ENCODE results near the gene CFAP65.

Gene CFAP65

DNA sequence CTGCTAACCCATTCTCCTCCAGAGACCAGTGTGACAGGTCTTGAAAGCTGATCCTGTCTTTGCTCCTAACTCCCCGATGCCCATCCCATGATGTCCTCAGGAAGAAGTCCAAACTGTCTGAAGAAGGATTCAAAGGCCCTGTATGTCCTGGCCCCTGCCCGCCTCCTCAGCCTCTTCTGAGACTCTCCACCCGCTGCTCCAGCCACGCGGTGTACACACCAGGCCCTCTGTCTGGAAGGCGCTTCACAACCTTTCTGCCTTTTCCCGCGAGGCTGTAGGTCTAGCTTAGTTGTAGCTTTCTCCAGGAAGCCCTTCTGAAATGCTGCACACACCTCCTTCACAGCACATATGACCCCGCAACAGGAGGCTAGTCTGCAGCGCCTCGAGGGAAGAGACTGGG lies 24.6 kb downstream of the CFAP65 start:
- no peak for DNase-seq (ENCODE audit: low spot score)

DNA sequence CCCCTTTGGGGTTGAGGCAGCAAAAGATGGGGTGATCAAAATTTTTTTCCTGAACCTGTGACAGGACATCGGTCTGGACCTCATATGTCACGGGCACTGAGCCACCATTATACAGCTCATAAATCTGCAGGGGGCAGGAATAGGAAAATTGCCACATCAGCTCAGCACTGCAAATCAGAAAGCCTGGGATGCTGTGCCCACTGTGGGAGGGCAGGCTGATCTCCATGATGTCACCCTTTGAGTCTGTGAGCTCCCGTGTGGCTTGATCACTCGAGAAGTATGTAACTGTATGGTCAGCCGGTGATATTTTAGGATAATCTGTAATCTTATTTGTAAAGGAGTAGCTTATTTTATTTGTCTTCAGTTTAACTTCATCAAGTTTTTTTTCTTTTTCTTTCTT lies 30.4 kb downstream of the CFAP65 start:
- DNase-seq (ENCODE audit: low spot score) = no peak

DNA sequence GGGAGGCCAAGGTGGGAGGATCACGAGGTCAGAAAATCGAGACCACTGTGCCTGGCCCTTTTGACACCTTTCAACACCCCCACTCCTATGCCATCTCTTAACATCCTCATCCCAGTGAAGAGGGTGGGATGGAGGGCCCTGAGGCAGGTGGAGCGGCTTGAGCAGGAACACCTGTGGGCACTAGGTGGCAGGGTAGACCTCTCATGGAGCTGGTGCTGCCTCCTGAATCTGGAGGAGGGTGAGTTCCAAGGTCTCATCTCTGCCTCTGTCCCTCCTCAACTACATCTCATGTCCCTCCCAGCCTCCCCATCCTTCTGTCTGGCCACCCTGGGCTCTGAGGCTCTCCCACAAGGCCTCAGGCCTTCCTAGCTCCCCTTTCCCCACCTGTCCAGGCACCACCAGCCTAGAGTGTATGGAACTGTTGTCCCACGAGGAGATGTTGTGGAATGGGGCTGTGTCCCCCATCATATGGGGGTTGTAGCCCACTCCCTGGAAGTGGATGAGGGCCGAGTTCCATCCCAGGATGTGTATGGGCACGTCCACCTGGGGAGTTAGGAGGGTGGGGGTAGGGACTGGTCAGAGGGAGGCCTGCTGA lies 31.1 kb downstream of the CFAP65 start:
- peak; percentile 41 for DNase-seq (ENCODE audit: low spot score)

DNA sequence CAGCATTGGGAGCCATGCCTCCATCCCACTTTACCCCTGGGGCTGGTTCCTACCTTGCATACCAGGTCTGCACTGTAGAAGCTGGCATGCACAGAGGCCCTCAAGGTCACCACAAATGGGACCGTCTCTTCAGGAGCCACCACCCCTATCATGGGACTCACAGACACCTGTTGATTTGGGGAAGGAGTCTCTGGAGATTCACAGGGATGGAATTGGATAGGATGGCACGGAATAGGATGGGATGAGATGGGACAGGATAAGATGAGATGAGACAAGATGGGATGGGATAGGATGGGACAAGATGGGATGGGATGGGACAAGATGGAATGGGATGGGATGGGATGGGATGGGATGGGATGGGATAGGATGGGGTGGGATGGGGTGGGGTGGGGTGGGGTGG lies 32.0 kb downstream of the CFAP65 start:
- no peak for DNase-seq (ENCODE audit: low spot score)

DNA sequence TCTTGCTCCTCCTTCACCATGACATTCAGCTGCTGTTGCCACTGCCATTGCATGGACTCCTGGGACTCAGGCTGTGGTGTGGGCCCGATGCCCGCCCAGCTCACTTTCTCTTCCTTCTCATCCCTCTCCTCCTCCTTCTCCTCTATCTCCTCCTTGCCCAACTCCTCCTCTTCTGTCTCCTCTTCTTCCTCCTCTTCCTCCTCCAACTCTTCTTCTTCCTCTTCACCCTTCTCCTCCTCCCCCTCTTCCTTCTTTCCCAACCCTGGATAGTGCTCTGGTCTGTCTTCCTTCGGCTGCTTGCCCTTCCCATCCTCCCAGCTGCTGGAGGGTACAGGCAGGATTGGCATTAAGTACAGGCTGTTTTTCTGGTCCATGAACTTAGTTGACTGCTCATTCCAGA lies 37.3 kb downstream of the CFAP65 start:
- DNase-seq (ENCODE audit: low spot score) = no peak

DNA sequence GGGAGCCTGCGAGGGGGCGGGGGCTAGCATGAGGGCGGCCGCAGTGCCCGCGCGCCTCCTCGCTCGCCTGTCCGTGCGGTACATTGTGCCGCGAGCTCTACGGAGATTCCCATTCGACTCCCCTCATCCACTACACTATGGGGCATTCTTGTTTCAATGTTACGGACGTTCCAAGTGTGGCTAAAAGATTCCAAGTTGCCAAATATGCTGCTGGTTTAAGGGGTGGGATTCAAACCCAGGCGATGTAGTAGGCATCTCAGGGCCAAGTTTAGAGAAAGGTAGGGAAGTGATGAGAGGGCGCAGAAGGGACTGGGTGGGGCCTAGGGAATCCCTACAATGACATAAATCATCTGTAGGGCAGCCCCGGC lies 38.1 kb downstream of the CFAP65 start:
- no peak for DNase-seq (ENCODE audit: low spot score)

DNA sequence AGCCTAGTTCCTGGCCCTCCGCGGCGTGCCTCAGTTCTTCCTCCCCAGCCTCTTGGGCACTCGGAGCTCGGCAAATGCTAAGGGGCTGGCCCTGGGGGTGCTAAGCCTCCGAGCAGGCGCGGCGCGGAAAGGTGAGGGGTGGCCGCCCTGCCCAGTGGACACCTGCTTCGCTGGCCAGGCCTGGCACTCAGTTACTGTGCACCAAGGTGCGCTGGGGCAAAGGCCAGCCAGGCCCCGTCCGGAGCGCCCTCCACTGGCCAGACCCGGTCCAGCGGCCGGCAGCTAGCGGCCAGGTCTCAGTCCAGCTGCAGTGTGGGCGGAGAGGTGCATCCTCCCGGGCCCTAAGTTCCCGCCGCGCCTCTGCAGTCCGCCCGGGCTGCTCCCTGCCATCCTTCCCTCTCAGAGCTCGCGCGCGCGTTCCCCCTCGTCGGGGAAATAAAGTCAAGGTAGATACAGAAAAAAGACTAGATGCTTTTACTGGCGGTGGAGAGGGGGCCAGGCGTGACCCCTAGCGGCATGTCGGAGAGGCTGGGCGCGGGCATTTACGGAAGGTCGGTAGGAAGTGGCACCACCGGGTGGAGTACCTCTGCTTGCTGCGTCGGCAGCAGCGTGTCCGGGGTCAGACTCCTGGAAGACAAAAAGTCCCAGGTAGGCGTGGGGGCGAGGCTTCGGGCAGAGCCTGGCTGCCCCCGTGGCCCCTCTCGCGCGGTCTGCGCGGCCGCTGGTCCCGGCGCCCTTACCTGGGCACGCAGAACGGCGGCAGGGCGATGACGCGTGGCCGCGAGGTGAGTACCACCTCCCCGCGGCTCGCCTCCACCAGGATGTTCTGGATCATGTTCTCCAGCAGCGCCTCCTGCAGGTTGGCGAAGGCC lies 38.7 kb downstream of the CFAP65 start:
- peak; percentile 30 for DNase-seq (ENCODE audit: low spot score)

DNA sequence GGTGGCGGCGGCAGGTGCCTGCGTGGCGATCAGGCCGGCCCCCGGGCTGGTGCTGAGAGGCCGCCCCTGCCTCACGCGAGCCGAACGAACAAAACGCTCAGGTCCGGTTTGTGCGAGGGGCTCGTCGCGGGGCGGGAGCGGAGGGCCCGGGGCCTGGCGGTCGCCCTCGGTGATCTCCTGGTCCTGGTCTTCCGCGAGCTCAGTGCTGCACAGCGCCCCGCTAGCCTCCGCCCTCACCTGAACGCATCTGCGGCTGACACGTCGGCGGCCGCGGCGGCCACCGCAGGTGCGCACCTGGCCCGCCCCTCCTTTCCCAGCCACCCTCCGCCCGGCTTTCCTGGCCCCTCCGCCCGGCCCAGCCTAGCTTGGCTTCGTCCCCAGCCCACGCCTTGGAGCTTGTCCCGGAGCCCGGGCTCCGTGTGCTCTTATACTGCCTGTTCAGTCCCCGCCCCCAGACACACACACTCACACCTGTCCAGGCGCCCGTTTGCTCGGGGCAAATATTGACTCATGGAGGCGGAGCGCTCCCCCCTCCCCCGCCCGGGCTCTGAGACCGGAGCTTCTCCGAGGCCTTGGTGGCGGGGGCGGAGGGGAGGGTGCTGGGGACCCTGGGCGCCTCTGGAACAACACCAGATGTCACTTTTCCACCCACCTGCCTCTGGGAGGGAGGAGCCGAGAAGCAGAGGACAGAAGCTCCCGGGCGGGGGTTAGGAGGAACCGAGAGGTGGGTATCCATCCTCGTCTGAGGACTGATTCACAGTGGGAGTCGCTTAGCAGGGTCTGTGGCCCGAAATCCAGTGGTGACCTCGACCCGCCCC lies 39.5 kb downstream of the CFAP65 start:
- DNase-seq (ENCODE audit: low spot score) = peak; percentile 88

DNA sequence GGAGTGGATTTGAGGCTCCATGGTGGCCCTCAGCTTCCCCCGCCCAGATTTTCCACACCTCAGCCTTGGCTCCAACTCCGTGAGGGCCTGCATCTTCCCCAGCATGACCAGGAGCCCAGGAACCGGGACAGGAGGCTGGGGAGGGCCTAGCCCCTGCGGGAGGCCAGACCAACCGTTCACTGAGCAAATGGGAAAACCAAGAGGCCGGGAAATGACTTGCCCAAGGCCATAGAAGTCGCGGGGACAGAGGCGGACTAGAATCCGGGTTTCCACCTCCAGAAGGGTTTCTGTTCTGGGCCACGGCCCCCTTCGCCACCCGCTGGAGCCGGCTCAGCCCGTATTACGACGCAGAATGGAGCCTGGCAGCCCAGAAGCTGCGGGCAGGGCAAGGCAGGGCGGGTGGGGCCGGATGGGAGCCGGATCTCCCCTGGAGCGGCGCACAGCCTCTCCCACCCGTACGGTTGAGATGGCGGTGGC lies 40.2 kb downstream of the CFAP65 start:
- DNase-seq (ENCODE audit: low spot score) = no peak

DNA sequence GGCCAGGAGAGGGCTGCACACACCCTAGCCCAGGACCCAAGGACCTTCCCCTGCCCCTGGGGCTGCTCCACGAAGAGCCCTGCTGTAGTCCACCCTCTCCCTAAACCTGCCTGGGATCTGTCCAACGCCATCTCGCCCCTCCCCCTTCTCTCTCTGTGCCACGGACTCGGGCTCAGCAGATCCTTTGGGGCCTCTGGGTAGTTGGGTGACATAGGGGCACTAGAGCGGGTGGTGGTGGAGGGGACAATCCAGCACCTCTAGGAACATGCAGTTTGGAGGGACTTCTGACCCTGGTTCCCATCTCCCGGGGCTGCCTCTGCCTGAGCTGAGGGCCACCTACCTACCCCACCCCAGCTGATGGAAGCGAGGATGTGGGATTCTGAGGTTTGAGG lies 40.8 kb downstream of the CFAP65 start:
- DNase-seq (ENCODE audit: low spot score) = no peak

DNA sequence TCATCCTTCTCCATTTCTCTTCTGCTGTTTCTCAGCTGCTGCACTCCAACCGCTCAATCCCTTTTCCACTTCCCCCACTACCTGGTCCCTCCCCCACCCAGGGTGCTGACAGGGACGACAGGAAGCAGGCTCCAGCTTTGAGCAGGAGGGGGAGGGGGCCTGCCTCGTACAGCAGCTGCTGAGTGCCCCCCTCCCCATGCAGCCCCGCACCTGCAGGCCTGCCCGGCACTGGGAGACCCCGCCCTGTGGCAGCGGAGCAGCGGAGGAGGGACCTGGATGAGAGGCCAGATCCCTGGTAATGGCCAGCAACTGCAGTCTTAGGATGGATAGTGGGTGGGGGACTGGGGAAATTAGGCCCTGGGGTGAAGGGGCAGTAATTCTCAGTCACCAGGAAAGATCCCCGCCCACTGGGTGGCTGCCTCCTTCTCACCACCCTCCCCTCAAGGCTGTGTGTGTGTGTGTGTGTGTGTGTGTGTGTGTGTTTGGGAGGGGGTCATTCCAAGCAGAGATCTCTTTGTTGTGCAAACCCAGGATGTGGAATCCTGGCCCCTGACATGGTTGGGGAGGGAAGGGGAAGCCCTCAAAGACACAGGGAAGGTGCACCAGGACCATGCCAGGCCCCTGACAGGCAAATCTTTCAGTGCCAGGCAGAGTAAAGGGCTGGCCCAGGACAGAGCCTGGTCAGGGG lies 41.3 kb downstream of the CFAP65 start:
- DNase-seq (ENCODE audit: low spot score) = no peak

DNA sequence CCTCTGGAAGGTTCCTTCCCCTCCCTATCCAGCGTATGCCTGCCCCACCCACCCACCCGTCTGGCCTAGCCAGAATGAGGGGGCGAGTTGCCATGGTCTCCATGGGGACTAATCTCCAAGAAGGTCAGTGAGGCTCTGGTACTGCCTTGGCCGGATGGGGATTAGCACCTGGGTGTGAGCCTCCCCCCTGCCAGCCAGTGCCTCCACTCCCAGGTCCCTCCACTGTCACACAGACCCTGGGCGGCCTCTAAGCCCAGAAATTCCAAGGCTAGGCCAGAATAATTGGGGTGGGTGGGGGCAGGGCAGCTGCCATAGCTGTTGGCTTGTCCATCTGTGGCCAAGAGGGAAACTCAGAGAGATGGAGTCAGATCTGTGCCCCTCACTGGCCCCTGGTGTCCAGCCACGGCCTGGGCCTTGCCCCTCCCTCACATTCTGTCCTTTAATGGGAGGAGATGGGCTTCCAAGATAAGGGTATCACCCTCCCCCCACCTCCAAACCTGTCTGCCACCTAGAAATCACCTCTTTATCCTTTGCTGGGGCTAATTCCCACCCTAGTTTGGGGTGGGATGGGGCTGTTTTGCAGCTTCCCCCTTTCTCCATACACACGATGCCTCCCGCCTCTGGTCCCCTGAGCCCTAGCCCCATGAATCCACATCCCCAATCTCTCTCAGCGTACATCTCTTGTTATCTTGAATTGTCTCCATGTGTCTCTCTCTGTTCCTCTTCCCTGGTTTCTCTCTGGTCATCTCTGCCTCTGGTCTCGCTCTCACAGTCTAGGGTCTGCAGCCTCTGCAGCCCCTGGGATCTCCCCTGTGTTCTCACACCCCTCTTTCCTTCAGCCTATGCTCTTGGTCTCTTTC lies 42.1 kb downstream of the CFAP65 start:
- no peak for DNase-seq (ENCODE audit: low spot score)

DNA sequence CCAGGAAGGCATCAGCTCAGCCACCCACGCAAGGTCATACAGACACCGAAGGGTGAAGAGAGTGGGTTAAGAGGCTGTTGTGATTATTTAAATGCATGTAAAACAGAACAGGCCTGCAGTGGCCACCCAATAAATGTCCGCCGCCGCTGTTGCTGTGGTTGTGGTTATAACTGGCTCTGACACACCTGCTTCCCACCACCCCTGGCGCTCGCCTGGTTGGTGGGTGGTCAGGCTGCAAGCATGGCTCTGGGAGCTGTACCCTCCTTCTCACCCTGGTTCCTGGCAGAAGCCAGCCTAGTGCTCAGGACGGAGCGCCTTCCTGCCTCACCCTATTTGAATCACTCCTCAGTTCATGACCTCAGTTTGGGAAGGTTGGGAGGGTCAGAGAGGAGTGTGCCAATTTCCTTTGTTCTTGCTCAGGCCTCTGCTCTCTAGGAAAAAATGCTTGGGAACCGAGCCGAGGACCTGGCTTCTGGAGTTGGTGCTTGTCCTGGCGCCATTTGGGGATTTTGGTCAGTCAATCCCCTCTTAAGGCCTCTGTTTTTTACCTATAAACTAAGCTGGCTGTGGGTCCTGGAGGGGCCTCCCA lies 42.8 kb downstream of the CFAP65 start:
- DNase-seq (ENCODE audit: low spot score) = no peak

DNA sequence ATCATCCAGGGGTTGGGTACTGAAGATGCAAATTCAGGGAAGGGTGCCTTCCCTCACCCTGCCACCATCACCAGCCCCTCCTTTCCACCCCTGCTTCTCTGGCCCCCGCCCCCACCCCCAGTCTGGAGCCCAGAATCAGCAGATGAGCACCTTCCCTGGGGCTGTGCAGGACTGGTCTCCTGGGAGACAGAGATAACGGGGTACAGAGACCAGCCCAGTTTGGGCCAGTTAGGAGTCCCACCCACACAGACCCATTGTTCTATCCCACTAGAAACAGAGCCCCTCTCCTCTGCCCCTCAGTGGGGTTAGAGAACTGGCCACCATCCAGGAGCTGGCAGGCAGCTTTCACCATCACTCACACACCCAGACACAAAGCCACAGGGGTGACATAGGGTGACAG lies 43.6 kb downstream of the CFAP65 start:
- DNase-seq (ENCODE audit: low spot score) = no peak

DNA sequence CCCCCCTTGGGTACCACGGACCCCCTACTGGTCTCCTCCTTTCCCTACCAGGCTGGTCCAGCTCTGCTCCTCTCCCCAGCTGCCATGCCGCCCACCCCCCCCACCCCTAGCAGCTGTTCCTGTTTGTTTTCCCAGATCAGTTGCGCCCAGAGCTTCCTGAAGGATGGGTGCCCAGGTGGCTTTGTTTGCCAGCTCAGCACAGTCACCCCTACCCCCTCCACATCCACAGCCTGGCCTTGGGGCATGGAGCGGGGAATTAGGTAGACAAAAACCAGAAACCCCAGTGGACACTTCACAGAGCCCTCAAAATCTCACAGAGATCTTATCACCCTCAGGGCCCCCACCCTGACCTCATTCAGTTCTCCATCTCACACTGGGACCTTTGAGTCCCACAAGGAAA lies 44.4 kb downstream of the CFAP65 start:
- no peak for DNase-seq (ENCODE audit: low spot score)

DNA sequence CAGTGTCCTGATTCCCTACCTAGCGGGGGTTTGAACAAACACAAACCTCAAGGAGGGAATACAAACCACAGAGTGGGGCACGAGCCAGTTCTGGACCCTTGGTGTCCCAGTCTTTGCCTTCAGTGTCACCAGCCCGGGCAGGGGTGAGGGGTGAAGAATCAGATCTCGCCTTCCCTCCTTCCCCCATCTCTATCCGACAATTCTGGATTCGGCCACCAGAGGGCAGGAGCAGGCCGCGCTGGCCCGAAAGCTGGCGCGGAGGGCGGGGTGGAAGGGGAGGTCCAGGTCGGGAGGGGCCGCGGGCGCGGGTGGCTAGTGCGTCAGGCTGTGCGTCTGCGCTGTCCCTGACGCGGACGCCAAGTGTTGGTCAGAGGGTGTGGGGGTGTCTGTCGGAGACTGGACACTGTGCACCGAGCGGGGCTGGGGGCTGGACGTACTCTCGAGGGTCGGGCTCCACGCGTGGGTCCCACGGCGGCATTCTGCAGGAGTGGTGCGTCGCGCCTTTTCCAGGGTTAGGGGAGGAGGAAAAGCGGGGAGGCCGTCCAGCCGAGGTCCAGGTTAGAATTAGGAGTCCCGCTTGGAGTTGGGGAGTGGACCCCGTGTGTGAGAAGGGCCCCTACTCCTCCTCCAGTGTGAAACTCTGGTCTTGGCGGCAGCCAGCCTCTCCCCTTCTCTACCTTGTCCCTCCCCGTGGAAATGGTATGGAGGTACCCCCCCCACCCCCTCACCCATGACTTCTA lies 45.2 kb downstream of the CFAP65 start:
- peak; percentile 91 for DNase-seq (ENCODE audit: low spot score)

DNA sequence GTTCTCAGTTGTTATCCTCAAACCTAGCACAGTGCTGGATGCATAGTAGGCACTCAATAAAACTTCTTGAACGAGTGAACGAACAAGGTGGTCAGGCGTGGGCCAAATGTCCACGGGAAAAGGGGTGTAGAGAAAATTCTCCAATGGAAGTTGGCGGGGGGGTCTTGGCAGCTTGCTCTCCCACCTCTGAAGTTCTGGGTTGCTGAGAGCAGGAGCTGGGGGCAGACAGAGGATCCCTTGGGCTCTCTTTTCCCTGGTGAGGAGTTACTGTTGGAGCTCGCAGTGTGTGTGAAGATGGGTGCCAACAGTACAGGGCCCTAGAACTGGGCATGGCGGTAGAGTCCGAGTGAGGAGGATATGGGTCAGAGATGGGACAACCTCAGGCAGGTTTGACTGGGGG lies 45.8 kb downstream of the CFAP65 start:
- DNase-seq (ENCODE audit: low spot score) = no peak

DNA sequence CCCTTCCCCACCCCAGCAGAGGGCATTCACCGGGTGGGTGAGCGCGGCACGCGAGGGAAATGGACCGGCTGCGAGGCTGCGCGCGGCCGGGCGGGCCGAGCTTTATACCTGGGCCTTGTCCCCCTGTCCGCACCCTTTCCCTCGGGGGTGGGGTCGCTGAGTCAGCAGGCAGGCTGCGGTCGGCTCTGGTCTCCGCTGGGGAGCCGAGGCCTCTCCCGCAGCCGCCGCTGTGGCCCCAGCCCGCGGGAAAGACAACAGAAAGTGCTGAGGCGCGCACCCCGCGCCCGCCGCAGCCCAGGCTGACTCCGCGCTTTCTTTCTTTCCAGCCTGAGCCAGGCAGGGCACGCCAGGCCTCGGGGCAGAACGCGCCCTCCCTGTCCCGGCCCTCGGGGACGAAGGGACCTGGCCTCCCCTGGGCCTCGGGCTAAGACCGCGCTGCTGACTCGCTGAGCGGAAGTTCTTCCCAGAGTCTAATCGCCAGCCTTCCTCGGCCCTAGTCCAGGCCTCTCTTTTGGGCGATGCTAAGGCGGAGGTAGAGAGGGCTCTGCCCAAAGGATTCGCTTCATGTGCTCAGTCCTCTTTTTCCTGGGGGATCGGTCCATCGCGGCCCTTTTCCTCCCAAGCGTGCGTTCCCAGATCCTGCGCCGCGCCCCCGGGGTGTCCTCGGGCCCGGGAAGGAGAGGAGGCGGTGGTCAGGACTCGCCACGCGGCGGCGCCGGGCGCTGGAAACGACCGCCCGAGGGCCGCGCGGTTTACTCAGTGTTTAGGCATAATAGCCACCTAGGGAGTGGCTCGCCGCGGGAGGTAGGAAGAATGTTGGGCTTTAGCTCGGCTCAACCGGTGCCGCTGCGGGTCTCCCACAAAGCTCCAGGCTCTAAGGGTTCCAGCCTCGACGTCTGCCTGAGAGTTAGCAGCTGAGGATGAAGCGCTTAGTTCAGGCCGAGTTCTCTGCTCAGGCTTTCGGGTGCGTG lies 47.7 kb downstream of the CFAP65 start, which contains the start of gene CRYBA2:
TSS of gene CRYBA2 (minus strand) at position 78 of the 971 bp plus-strand sequence. CDS start 246 bp downstream, outside the sequence.
- no peak for DNase-seq (ENCODE audit: low spot score)

Data from LoVo (cell line).